Measurements from ENCODE around the gene GRM3.

GRM3 gene

GRCh38 chr7:86908948-86909347 lies 265.2 kb downstream of the GRM3 start:
- DNase-seq, result no peak

- no peak for DNase-seq
Measured at GRCh38 chr7:86911659-86912058, 267.9 kb downstream of the GRM3 start.

- DNase-seq, result no peak
Measured at GRCh38 chr7:86913709-86914108, 270.0 kb downstream of the GRM3 start.

Measured in NCI-H446 (cell line).